Nephron progenitor cell (in vitro differentiated cells): ENCODE results near the gene PRKG1.

Experiments used
- DNase-seq: peaks from one replicate; pipeline ENCODE4 v3.0.0; 2021
- H3K27ac Mint-ChIP-seq: 2 replicates; pipeline ENCODE4 v1.8.0; 2021; ENCODE audit warnings: mild to moderate bottlenecking, moderate library complexity, mixed read lengths
- H3K27me3 Mint-ChIP-seq: 2 replicates; pipeline ENCODE4 v1.8.0; 2021; ENCODE audit warnings: mild to moderate bottlenecking, low read depth, mixed read lengths; ENCODE audit not compliant: poor library complexity
- H3K36me3 Mint-ChIP-seq: 2 replicates; pipeline ENCODE4 v1.8.0; 2021; ENCODE audit warnings: low read depth, mixed read lengths
- H3K4me1 Mint-ChIP-seq: 2 replicates; pipeline ENCODE4 v1.8.0; 2021; ENCODE audit warnings: mixed read lengths
- H3K4me3 Mint-ChIP-seq: 2 replicates; pipeline ENCODE4 v1.8.0; 2021; ENCODE audit warnings: mild to moderate bottlenecking, moderate library complexity, mixed read lengths
- H3K9me3 Mint-ChIP-seq: 2 replicates; pipeline ENCODE4 v1.8.0; 2021; ENCODE audit warnings: mild to moderate bottlenecking, moderate library complexity, mixed read lengths
- CTCF ChIP-seq: fragments of 200-600 bp; sonication (generic); IDR thresholded peaks from 2 replicates; pipeline ENCODE4 v1.5.0; 2021; ENCODE audit warnings: antibody characterized with exemption

Gene PRKG1

GRCh38 chr10:51699475-51700227 lies 625.4 kb downstream of the PRKG1 start, which contains the start of gene CSTF2T:
CSTF2T (minus strand) TSS chr10:51699595; CDS start chr10:51699549, 46 bp downstream.
- peak within 1 kb of the TSS; percentile 100 for H3K4me3 Mint-ChIP-seq
- peaks cover 52% of the 10 kb centered on the region for H3K4me1 Mint-ChIP-seq
- DNase-seq, result peak; percentile 81
- no peaks in the 10 kb centered on the region for H3K27me3 Mint-ChIP-seq
- H3K36me3 Mint-ChIP-seq, result peaks cover 26% of the 10 kb centered on the region
- peak within 1 kb of the TSS; percentile 100 for H3K27ac Mint-ChIP-seq
- H3K9me3 Mint-ChIP-seq, result no peaks in the 10 kb centered on the region
- no peak for TF ChIP-seq CTCF

GRCh38 chr10:51700228-51700817 lies 626.0 kb downstream of the PRKG1 start:
- DNase-seq, result no peak
- H3K4me3 Mint-ChIP-seq, result peak overlapping the region; percentile 100

GRCh38 chr10:51705774-51706173 lies 631.5 kb downstream of the PRKG1 start:
- Mint-ChIP-seq H3K27ac (no peak overlapping the region), H3K4me3 (no peak overlapping the region), H3K4me1 (peaks cover 10% of the 10 kb centered on the region), H3K36me3 (no peaks in the 10 kb centered on the region), H3K9me3 (no peaks in the 10 kb centered on the region), H3K27me3 (no peaks in the 10 kb centered on the region)
- no peak for DNase-seq
- TF ChIP-seq CTCF, result no peak

More at GRCh38 chr10:51700228-51700817, 626.0 kb downstream of the PRKG1 start:
- Mint-ChIP-seq H3K27ac (peak overlapping the region; percentile 100), H3K36me3 (peaks cover 26% of the 10 kb centered on the region), H3K9me3 (no peaks in the 10 kb centered on the region), H3K27me3 (no peaks in the 10 kb centered on the region), H3K4me1 (peaks cover 48% of the 10 kb centered on the region)
- no peak for TF ChIP-seq CTCF

GRCh38 chr10:51706225-51706624 lies 631.9 kb downstream of the PRKG1 start:
- TF ChIP-seq CTCF, result no peak
- peaks cover 11% of the 10 kb centered on the region for H3K4me1 Mint-ChIP-seq
- DNase-seq, result no peak
- no peaks in the 10 kb centered on the region for H3K27me3 Mint-ChIP-seq
- H3K4me3 Mint-ChIP-seq, result no peak overlapping the region
- no peak overlapping the region for H3K27ac Mint-ChIP-seq
- H3K36me3 Mint-ChIP-seq, result no peaks in the 10 kb centered on the region
- no peaks in the 10 kb centered on the region for H3K9me3 Mint-ChIP-seq

GRCh38 chr10:51707392-51707791 lies 633.1 kb downstream of the PRKG1 start:
- no peaks in the 10 kb centered on the region for H3K27me3 Mint-ChIP-seq
- H3K36me3 Mint-ChIP-seq, result no peaks in the 10 kb centered on the region
- H3K27ac Mint-ChIP-seq, result no peak overlapping the region

More at GRCh38 chr10:51707392-51707791, 633.1 kb downstream of the PRKG1 start:
- peaks cover 17% of the 10 kb centered on the region for H3K4me1 Mint-ChIP-seq
- DNase-seq, result no peak
- no peaks in the 10 kb centered on the region for H3K9me3 Mint-ChIP-seq
- H3K4me3 Mint-ChIP-seq, result no peak overlapping the region
- no peak for TF ChIP-seq CTCF
